Measurements from ENCODE around the gene TFRC.
"Not testable (repeated sequence)": the region's sequence is repeated elsewhere in the genome, so short reads cannot be mapped to it uniquely, and the experiment has no call there.

TFRC gene

GRCh38 chr3:196081834-196082618 is at the start of gene TFRC:
Gene TFRC (minus strand): TSS chr3:196082090. CDS start chr3:196077099, 4,991 bp downstream.
- peak; percentile 92 to 94 for DNase-seq (ENCODE audit: low read depth in 1 of 2, low spot score in 1 of 2)

- no peak for DNase-seq (ENCODE audit: low read depth in 1 of 2, low spot score in 1 of 2)
These were observed 46.4 kb upstream of the TFRC start for GRCh38 chr3:196128172-196128843.

DNA sequence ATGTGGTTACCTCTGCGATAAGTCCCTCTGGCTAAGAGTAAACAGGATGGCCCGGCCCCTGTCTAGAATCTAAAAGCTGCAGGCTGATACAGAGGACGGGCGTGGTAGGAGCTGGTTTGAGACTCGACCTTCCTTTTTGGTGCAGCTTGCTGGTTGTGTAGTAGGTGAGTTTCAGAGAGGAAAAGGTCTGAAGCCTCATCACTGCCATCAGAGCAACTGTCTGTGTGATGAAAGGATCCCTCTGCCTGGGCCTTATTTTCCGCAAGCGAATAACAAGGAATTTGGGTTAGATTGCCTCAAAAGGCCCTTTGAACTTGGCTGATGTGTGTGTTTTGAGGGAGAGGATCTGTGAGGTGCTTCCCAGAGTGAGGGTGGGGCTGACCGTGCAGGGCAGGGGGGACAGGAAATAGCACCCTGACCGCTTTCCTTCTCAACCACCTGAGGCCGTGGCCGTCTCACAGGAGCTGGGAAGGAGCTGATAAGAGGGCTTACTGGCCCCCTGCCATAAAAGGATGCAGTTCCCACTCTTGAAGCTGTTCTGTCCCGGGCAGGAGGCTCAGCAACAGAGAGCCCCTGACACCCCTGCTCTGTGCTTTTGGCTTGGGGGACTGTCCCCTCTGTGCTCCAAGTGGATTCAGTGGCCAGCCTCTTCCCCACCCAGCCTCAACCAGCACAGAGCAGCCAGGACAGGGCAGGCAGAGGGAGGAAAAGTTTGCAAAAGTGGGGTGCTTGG is 45.6 kb upstream of the TFRC start:
- DNase-seq (ENCODE audit: low read depth in 1 of 2, low spot score in 1 of 2) = peak in 1 of 2 donors; percentile 9

DNA sequence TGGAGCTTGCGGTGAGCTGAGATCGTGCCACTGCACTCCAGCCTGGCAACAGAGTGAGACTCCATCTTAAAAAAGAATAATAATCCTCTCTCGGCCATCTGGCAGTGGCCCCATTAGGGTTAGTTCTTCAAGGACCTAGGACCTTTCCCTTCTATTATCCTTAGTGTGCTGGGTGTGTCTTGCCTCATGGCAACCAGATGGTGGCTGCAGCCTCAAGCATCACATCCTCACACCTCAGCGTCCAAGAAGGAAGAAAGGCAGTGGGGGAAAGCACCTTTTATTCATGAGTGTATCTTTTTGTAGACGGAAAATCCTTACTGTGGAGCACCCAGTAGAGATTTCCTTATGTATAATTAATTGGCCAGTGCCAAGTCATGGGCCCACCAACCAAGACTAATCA is 42.7 kb upstream of the TFRC start:
- DNase-seq (ENCODE audit: low read depth in 1 of 2, low spot score in 1 of 2) = no peak

DNA sequence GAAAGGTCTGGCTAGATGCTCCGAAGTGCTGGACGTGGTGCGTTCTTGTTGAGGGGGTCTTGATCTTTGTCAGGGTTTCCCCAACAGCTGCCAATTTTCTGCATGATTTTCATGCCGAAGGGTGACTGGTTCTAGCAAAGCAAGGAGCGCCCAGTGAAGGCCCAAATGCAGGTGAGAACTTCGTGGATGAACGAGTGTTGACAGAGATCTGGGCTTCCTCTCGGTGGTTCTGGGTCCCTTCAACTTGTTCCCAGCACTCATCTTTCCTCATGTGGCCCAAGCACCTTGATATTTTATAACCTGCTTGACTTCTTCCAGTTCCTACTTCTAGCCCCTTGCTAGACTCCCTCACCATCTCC is 40.8 kb upstream of the TFRC start:
- no peak for DNase-seq (ENCODE audit: low read depth in 1 of 2, low spot score in 1 of 2)

GRCh38 chr3:196122021-196122687 is 40.3 kb upstream of the TFRC start:
- DNase-seq (ENCODE audit: low read depth in 1 of 2, low spot score in 1 of 2) = no peak

GRCh38 chr3:196121066-196121465 is 39.2 kb upstream of the TFRC start:
- no peak for DNase-seq (ENCODE audit: low read depth in 1 of 2, low spot score in 1 of 2)

- DNase-seq (ENCODE audit: low read depth in 1 of 2, low spot score in 1 of 2) = no peak
These were observed 38.5 kb upstream of the TFRC start for GRCh38 chr3:196120291-196120951.

- no peak for DNase-seq (ENCODE audit: low read depth in 1 of 2, low spot score in 1 of 2)
These were observed 35.9 kb upstream of the TFRC start for GRCh38 chr3:196117809-196118208.

DNA sequence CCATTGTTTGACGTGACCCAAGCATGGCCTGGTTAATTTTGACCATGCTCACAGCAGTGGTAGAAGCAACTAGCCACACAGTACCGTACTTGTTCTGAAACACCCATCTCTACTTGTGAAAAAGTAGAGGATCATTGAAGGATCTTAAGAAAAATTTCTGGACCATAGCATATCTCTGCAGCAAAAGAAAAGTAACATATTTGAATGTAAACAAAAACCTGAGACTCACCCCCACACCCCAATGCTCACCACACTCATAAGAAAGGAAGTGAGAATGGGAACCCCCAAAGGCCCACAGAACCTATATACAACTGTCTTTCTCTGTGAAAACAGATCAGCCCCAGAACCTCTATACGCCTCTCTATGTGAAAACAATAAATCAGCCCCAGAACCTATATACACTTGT is 33.8 kb upstream of the TFRC start:
- no peak for DNase-seq (ENCODE audit: low read depth in 1 of 2, low spot score in 1 of 2)

- no peak for DNase-seq (ENCODE audit: low read depth in 1 of 2, low spot score in 1 of 2)
These were observed 30.1 kb upstream of the TFRC start for GRCh38 chr3:196111939-196112386.

GRCh38 chr3:196108075-196108743 is 26.3 kb upstream of the TFRC start:
- DNase-seq (ENCODE audit: low read depth in 1 of 2, low spot score in 1 of 2) = no peak

DNA sequence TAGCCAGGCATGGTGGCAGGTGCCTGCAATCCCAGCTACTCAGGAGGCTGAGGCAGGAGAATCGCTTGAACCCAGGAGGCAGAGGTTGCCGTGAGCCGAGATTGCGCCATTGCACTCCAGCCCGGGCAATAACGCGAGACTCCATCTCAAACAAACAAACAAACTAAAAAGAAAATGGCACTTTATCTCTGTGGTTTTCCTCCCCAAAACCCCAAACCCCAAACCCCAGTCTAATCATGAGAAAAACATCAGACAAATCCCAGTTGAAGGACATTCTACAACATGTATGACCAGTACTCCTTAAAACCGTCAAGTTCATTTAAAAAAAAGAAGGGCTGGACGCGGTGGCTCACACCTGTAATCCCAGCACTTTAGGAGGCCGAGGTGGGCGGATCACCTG is 22.8 kb upstream of the TFRC start:
- DNase-seq (ENCODE audit: low read depth in 1 of 2, low spot score in 1 of 2) = not testable (repeated sequence)

DNA sequence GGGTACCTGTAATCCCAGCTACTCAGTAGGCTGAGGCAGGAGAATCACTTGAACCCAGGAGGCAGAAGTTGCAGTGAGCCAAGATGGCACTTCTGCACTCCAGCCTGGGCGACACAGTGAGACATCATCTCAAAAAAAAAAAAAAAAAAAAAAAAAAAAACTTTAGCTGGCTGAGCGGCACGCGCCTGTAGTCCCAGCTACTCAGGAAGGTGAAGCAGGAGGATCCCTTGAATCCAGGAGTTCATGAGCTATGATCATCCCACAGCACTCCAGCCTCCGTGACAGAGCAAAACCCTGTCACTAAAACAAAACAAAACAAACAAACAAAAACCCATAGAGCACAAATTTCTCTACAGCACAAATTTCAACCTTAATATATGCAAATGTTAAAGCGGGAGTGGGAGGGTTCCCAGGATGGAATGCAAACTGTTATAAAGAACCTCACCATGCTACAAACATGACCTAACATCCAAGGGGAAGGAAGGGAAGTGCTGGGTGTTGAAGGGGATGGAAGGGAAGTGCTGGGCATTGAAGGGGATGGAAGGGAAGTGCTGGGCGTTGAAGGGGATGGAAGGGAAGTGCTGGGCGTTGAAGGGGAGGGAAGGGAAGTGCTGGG is 16.6 kb upstream of the TFRC start:
- DNase-seq (ENCODE audit: low read depth in 1 of 2, low spot score in 1 of 2) = not testable (repeated sequence)

- DNase-seq (ENCODE audit: low read depth in 1 of 2, low spot score in 1 of 2) = no peak
These were observed 15.7 kb upstream of the TFRC start for GRCh38 chr3:196097373-196098154.

DNA sequence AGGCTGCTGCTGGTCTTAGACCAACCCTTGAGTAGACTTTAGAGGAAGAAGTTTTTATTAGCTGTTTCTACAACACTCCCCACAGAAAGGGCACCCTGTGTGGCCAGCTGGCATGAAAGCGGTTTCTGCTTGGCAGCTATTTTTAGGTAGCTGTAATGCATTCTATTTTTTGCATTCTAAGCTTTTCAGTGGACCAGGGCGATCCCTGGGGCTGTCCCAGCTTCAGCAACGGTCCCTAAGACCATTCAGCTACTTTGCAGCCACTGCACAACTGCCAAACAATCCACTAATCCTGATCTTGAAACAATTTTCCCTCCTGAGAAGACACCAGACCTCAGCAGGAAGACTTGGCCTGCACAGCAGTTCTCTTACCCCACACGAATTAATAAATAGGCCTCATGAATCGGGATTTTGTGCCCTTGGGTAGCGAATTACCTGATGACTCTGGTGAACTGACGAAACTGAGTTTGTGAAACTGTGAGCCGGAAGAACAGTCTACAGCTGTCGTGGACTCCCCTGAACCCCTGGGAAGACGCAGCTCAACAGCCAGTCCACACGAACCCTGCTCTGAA is 14.6 kb upstream of the TFRC start:
- DNase-seq (ENCODE audit: low read depth in 1 of 2, low spot score in 1 of 2) = no peak

DNA sequence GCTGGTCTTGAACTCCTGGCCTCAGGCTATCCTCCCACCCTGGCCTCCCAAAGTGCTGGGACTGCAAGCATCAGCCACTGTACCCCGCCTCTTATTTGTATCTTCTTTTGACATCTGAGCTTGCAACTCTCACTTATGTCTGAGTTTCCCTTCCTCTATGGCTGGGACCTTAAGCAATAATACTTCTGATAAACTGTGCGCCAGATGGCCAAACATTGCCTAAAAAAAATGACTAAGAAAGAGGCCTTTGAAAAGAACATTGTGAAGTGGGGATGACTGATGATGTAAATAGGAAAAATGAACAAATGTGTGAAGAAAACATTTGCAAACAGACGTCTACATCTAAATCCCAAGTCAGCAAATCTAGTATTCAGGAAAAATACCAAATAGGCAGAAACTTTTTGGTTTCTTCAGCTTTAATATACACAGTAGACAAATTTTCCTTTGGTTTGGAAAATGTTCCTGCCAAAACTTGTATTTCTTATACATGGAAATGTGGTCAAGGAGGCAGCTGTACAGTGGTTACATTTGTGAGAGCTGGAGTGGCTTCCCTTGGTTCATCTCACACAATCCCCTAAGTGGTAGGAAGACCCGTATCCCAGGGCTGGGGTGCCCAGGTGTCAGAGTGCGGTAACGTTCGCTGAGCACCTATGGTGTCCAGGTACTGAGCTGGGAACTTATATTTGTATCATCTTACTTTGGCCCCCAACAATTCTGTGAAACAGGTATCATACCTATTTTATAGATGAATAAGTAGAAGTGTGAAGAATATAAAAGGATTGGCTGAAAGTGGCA is 11.6 kb upstream of the TFRC start:
- DNase-seq (ENCODE audit: low read depth in 1 of 2, low spot score in 1 of 2) = no peak

GRCh38 chr3:196087906-196088305 is 6.0 kb upstream of the TFRC start:
- DNase-seq (ENCODE audit: low read depth in 1 of 2, low spot score in 1 of 2) = no peak

All from activated T-helper 1 cell treated with anti-CD3 and anti-CD28 coated beads, Interleukin-2, amount 50 U/mL, for 16 hours (primary cell).